Measurements from ENCODE around the gene FCHSD1.

FCHSD1 gene

DNA sequence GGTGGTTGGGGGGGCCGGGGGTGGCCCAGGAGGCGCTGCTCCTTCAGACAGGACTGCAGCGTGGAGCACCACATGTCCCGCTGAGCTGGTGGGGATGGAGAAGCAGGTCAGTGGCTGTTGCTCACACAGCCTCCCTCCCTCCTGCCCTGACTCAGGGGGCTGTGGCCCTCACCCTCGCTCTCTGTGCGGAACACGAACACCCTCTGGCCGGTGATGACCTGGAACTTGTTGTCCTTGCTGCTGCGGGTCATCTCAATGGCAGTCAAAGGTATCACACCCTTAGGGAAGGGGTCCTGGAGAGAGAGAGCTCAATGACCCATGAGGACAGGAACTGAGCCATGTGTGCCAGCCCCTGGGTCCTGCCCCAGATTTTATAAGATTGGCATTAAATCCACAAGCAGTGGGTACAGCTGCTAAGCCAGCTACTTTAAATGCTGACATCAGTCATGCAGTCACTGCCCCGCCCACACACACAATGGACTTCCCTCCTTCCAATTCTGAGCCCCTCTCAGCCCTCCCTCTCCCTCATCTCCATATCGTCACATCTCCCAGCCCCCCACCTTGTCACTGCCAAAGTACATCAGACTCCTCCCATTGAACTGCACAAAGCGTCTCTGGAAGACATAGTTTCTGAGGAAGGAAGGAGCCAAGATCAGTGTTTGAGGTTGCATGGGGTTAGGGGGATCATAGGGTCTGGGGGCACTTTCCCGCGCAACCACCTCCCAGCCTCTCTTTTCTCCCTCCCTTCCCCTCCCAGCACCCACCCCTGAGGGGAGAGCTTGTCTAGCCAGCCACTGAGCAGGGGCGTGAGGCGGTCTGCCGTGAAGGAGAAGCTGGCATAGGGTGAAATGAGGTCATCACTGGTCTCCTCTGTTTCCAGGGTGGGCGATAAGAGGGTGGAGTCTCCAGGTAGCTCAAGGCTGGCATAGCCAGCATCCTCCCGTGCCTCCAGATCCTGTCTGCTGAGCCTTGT, 21.9 kb upstream of the FCHSD1 start:
- no peak for ATAC-seq

- no peak for ATAC-seq
These were observed 21.0 kb upstream of the FCHSD1 start for GRCh38 chr5:141672071-141672840.

- no peak for ATAC-seq
These were observed 18.3 kb upstream of the FCHSD1 start for GRCh38 chr5:141669520-141669919.

DNA sequence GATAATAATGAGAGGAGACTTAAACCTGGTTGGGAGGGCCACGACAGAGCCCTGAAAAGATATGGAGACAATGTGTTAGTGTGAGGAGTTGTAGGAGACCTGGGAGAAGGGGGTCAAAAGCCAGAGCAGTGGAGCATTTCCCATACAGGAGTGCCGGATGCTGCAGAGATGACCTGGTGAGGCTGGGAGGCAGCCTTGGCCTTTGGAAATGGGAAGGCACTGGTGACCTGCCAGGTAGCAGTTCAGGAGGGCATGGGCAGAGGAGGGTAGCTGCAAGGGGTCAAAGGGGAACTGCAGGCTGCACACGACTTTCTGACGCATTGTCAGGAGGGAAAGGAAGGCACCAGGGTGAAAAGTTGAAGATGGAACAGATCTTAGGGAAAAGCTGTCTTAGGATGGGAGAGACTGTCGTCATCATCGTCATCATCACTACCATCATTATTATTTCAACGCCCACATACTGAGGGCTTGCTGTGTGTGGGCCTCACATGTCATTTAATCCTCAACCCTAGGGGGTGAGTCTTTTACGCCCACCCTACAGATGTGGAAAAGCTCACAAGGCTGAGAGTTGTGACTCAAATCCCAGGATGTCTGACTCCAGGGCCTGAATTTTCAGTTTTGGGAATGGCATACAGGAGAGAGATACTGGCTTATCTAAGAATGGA, 17.5 kb upstream of the FCHSD1 start:
- ATAC-seq: no peak

- no peak for ATAC-seq
These were observed 15.1 kb upstream of the FCHSD1 start for GRCh38 chr5:141665995-141666940.

- peak; percentile 85 to 87 for ATAC-seq
These were observed 13.7 kb upstream of the FCHSD1 start for GRCh38 chr5:141664733-141665461.

DNA sequence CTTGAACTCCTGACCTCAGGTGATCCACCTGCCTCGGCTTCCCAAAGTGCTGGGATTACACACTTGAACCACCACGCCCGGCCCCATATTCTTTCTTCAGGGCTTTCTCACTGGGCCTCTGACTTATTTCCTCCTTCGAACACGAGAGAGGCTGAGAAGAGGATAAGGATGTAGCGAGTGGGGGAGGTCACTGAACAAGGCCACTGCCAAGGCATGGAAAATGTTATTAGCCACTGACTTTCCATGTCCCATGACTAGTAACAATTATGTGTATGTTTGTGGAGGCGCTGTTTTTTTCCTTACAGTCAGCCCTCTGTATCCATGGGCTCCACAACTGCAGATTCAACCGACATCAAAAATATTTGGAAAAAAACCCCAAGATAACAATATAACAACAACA, 12.3 kb upstream of the FCHSD1 start:
- no peak for ATAC-seq

DNA sequence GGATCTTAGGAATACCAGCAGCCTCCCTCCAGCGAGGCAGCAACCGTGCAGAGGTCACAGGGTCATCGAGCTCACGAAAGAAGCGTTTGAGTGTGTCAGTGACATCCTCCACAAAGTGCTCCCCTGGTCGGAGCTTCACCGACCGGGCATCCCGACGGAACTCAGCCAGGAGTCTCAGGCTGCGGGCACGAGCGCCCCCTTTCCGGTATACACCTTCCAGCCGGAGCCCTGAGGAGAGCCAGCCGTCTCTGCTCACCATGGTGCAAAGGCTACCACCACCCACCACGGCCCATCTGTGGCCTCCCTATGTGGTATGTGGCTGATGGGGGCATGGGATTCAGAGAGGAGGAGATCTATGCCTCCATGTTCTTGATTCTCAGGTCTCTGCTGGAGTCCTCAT, 10.8 kb upstream of the FCHSD1 start:
- ATAC-seq: no peak

DNA sequence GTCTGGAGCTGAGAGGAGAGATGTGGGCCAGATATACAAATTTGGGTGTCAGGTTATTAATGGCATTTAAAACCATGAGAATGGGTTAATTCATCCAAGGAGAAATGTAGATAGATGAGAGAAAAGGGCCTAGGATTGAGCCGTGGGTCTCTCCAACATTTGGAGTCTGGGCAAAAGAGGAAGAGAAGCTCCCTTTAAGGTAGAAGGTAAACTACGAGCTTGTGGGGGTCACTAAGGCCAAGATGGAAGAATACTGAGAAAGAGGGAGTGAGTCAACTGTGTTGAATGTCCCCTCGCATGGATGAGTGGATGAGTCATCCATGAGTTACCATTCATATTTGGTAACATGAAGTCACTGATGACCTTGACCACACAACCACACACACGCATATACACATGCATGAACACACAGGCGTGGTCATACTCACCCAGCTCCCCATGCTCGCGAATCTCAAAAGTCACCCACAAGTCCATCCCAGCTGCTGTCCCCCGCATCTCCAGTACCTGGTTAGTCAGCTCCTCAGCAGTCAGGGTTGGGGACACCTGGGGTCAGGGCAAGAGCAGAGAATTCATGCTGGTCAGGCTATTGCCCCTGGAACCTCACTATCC, 6.8 kb upstream of the FCHSD1 start:
- ATAC-seq: peak; percentile 67 to 81

- ATAC-seq: no peak
These were observed 6.2 kb upstream of the FCHSD1 start for GRCh38 chr5:141657404-141657803.

GRCh38 chr5:141656396-141656795, 5.2 kb upstream of the FCHSD1 start:
- ATAC-seq: no peak

- ATAC-seq: no peak
These were observed 3.8 kb upstream of the FCHSD1 start for GRCh38 chr5:141655020-141655419.

GRCh38 chr5:141654298-141654697, 3.1 kb upstream of the FCHSD1 start:
- ATAC-seq: no peak

DNA sequence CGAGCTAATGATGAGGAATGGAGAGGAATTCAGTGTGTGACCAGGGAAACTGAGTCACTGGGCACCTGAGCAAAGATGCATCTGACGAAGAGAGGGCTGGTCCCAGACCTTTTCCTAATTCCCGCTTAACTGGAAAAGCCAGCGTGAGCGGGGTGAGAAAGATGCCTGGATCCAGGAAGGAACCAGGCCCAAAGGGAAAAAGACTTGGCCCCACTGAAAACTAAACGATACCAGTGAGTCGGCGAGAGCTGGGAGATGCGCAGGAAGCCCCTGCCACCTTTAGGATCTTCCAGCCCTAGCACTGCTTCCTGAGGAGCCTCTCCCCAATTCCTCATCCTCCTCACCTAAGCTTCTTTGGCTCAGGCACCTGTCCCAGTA, 499 bp upstream of the FCHSD1 start:
- ATAC-seq: no peak

DNA sequence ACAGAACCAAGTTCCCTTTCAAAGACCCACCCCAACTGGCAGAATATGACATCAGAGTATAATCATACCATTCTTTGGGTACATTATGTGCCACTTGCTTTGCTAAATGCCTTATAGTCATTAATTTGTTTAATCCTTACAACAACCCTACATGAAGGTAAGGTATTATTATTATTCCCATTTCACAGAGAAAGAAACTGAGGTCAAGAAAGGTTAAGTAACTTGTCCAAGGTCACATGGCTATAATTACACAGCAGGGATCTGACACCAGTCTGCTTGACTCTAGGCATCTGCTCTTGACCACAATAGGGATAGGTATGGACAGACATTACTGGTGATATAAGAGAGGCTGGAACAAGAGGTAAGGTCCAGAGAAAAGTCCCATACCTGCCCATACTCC, 1.2 kb downstream of the FCHSD1 start:
- no peak for ATAC-seq

DNA sequence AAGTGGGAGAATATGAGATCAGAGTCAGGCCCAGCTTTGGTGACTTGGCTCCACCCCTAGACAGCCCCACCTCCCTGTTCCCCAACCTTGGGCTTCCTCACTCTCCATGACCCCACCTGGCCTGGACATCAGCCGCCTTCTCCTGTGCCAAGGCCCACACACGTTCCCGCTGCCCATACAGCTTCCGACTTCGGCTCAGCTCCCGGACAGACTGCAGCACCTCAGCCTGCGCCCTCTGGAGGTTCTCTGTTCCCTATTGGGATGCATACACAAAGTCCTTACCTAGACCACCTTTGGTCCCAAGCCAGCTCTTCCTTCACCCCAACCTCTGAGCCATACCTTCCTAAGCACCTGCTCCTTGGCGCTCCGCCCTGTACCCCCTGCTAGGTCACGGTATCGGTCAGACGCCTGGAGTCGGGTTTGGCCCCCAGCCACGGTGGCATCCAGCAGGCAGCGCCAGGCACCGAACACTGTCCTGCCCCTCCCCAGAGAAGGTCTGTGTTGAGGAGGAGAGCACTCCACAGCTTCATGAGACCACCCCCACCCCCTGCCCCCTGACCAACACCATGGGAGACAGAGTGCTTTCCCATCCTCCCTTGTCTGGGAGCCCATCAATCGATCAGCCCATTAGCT, 2.0 kb downstream of the FCHSD1 start:
- ATAC-seq: no peak

DNA sequence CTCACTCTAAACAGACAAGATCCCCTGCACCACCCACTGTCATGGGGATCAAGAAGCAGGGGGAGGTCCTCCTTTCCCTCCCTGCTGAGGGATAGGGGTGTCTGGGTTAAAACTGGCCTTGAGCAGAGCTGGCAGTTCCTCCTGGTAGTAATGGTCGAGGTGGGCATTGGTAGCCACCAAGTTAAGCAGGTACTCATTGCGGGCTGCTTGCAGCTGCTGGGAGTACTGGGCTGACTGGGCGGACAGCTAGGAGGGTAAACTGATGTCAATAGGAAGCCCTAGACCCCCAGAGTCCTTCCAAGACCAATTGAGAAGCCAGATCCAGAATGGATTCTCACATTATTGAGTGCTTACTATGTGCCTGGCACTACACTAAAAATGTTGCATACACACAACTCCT, 3.4 kb downstream of the FCHSD1 start:
- ATAC-seq: no peak

GRCh38 chr5:141647242-141647641, 4.0 kb downstream of the FCHSD1 start:
- ATAC-seq: no peak

- no peak for ATAC-seq
These were observed 5.2 kb downstream of the FCHSD1 start for GRCh38 chr5:141646026-141646425.

DNA sequence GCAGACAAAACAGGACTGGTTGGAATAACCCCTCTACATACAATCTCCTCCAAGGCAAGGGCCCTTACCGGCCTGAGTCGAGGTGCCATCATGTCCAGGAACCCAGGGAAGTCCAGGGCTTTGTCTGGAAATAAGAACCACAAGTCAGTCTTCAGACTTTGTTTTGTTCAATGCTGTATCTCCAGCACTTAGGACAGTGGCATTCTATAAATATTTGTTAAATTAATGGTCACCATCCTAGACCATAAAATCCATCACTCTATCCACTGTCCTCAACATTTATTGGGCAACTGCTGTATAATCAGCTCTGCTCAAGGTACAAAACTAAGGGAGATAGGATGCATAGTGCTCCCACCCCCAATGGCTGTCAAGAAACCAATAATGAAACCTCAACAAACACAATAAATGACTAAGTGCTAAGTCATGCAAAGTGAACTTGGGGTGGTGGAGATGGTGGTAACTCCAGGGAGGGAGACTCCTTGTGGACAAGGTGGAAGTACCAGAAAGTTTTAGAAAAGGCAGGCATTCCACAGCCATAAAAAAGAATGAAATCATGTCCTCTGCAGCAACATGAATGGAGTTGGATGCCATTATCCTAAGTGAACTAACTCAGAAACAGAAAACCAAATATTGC, 9.5 kb downstream of the FCHSD1 start:
- ATAC-seq: peak; percentile 61 to 75
